GM13976 (cell line): ENCODE measurements around the gene C22orf23.

Experiments
- DNase-seq: peaks from one replicate; pipeline ENCODE4 v3.0.0; 2012; ENCODE audit warnings: low spot score
- CTCF ChIP-seq: IDR thresholded peaks from 2 replicates; pipeline ENCODE4 v1.5.1; 2012; ENCODE audit warnings: borderline replicate concordance, mild to moderate bottlenecking; ENCODE audit not compliant: insufficient read depth; ENCODE audit errors: extremely low read depth, missing control alignments, control extremely low read depth
- in situ Hi-C: fragments of 300-500 bp; cut with MboI; formaldehyde crosslinking; loops from one replicate; pipeline ENCODE4 v1.12.0; 2022; ENCODE audit warnings: low sequenced_read_pairs, mixed read lengths, inconsistent platforms; ENCODE audit not compliant: unreplicated experiment

C22orf23 gene

GRCh38 chr22:37995460-37995859, 42.1 kb upstream of the C22orf23 start:
- DNase-seq = no peak
- no peak for TF ChIP-seq CTCF
- in situ Hi-C loops = no loop called here

- TF ChIP-seq CTCF = no peak
- in situ Hi-C loops = no loop called here
- DNase-seq = no peak
These were observed 41.6 kb upstream of the C22orf23 start for GRCh38 chr22:37994982-37995381.

GRCh38 chr22:37994049-37994448, 40.6 kb upstream of the C22orf23 start:
- DNase-seq = no peak
- in situ Hi-C loops = no loop called here

GRCh38 chr22:37991731-37992442, 38.5 kb upstream of the C22orf23 start:
- no peak for TF ChIP-seq CTCF
- no peak for DNase-seq
- in situ Hi-C loops = no loop called here

More at GRCh38 chr22:37994049-37994448, 40.6 kb upstream of the C22orf23 start:
- TF ChIP-seq CTCF = no peak

GRCh38 chr22:37990862-37991261, 37.5 kb upstream of the C22orf23 start:
- in situ Hi-C loops = no loop called here
- no peak for DNase-seq
- no peak for TF ChIP-seq CTCF

- DNase-seq = no peak
- TF ChIP-seq CTCF = no peak
- in situ Hi-C loops = no loop called here
These were observed 36.9 kb upstream of the C22orf23 start for GRCh38 chr22:37990301-37990700.
